AG20443 (cell line): ENCODE measurements around the gene NRSN1.
"Not testable (repeated sequence)": the region's sequence is repeated elsewhere in the genome, so short reads cannot be mapped to it uniquely, and the experiment has no call there.

ENCODE experiments used
- DNase-seq: peaks from one replicate; pipeline ENCODE4 v3.0.0; 2012; ENCODE audit warnings: low spot score, mixed read lengths

Gene NRSN1

GRCh38 chr6:24142733-24143132, 16.7 kb downstream of the NRSN1 start:
- not testable (repeated sequence) for DNase-seq

DNA sequence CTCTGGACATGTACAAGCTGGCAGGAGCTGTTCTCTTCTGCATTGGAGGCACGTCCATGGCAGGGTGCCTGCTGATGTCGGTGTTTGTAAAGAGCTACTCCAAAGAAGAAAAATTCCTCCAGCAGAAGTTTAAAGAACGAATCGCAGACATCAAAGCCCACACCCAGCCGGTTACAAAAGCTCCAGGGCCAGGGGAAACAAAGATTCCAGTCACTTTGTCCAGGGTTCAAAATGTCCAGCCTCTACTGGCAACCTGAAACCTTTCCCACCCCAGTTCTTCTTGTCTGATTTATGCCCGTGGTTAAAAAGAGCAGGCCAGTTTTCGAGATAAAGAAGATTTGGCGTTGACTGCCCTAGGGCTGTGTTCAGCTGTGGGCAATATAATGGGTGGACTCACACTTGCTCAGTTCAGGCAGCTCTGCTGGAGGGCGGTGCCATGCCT, 19.7 kb downstream of the NRSN1 start:
- no peak for DNase-seq

GRCh38 chr6:24146871-24147270, 20.9 kb downstream of the NRSN1 start:
- no peak for DNase-seq

- DNase-seq, result no peak
These were observed 21.6 kb downstream of the NRSN1 start for GRCh38 chr6:24147511-24148153.

GRCh38 chr6:24148154-24148570, 22.1 kb downstream of the NRSN1 start:
- no peak for DNase-seq

DNA sequence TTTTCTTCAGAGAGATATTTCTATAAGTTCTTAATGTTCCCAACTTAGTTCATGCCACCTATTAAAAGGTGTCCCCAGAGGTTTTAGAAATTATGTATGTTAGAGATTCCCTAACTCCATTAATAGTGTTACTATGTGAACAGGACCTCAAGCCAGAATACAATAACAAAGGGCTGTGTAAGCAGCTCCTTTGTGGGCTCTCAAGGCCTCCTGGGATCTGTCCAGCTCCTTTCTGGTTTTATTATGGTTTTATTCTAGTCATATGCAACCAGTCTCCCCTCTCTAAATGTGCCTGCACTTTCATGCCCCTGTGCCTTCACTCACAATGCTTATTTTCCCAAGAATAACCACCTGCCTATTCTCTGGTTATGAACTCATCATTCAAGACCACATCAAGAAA, 22.7 kb downstream of the NRSN1 start:
- DNase-seq, result no peak

DNA sequence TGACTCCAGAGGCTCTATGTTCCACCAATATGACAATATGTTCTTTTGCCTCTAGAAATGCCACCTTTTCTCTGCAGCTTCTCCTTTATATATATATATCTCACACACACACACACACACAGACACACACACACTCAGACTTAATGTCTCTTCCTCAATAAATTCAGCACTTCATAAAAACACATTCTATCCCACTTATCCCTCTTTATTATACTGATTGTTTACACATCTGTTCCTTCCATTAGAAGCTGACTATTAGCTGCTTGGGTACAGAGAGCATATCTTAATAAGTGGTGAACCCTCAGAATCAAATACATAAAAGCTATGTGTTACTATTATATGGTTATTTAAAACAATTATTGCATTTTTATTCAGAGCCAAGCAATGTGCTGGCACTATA, 23.3 kb downstream of the NRSN1 start:
- DNase-seq, result no peak

- no peak for DNase-seq
These were observed 23.8 kb downstream of the NRSN1 start for GRCh38 chr6:24149836-24150235.

DNA sequence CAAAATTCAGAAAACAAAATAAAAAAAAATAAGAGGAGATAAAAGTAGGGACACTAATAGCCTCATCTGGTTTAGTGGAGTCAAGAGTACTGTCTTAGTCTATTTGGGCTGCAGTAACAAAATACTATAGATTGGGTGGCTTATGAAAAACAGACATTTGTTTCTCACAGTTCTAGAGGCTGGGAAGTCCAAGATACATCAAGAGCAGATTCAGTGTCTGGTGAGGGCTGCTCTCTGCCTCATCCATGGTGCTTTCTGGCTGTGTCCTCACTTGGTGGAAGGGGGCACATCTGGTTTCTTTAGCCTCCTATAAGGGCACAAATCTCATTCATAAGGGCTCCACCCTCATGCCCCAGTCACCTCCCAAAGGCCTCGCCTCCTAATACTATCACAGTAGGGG, 26.0 kb downstream of the NRSN1 start:
- no peak for DNase-seq

GRCh38 chr6:24154121-24154520, 28.1 kb downstream of the NRSN1 start:
- DNase-seq, result no peak

GRCh38 chr6:24157886-24158285, 31.9 kb downstream of the NRSN1 start:
- DNase-seq, result no peak

DNA sequence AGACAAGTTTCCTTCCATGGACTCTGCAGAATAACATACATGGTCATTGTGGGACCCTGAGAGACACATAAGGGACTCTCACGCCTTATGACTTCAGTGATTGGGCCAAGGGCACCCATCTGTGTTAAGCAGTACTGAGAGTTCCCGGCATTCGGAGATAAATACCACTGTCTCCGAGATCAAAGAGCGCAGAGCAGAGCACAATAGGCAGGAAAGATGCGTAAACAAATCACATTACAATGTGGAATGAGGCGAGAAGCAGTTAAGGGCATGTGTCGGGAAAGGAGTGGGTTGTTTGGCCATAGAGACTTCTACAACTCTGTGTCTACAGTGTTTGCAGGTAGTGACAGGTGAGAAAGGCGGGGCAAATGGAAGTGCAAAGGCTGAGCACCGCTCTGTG, 57.6 kb downstream of the NRSN1 start:
- DNase-seq, result no peak

DNA sequence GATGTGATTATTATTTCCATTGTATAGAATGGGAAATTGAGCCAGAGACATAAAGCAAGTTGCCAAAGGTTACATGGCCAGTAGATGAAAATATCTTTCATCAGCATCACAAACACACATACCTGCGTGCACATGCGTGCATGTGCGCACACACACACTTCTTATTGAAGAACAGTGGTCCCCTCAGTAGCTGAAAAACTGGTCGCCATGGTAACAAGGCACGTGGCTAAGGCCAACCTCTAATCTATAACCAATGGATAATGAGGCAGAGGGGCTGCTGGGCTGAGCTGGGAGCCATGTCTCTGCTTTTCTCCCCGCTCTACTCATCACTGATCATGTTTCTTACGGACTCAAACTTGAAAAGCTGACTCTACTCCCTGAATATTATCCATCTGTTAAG, 60.3 kb downstream of the NRSN1 start:
- DNase-seq, result no peak

GRCh38 chr6:24187965-24188577, 62.1 kb downstream of the NRSN1 start:
- DNase-seq, result no peak

DNA sequence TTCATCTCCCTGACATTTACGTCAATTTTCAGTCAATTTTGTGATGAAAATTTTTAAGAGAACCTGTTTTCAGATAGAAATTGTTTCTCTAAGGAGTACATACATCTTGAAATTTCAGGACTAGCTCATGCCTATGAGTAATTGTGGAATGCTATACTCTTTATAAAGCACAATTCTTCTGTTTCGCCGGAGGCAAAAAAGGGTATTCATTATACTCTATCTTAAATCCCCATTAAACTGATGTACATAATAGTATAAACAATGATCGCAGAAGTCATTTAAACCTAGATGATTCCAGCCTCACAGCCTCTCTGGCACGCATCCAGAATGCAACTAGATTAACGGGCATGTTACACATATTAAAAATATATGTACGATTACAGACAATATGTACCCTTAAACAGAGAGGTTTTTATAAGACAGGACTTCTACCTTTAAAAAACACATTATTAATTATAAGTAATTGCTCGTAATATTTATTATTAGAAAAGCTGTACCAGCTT, 62.6 kb downstream of the NRSN1 start:
- no peak for DNase-seq

DNA sequence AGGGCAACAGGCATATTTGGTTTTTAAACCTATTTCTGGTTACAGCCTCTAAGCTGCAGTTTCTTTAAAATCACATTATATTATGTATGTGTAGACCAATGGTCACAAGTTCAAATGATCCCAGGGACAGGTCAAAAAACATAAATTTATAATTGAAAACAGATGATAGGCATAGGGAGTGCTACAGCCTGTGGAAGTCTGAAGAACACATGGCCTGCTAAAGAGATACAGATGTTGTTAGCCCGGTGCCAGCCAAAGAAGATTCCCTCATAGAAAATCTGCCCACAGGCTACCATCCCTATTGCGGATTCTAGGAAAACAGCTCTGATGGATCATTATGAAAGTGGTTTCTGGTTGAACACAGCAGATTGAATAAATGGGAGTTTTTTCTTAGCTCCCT, 65.3 kb downstream of the NRSN1 start:
- no peak for DNase-seq

DNA sequence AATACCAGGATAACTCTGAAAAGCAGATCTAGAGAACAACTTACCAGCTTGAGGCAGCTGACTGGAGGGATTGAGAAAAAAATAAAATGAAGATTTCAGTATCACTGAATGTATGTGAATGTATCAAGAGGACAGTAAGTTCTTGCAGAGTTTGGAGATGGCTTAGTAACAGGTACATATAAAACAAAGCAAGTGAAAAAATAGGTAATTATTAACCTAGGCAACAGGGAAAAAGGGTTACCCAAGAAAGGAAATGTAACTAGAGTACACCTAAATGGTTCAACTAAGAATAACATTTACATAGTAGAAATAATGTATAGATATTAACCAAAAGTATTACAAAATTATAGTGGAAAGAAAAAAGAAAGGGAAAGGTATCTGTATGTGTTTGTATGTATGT, 67.3 kb downstream of the NRSN1 start:
- no peak for DNase-seq

- DNase-seq, result no peak
These were observed 69.1 kb downstream of the NRSN1 start for GRCh38 chr6:24194978-24195700.

GRCh38 chr6:24195836-24196597, 70.0 kb downstream of the NRSN1 start:
- DNase-seq, result no peak
